ENCODE measurements around the gene ARL2.
"Not testable (repeated sequence)": the region's sequence is repeated elsewhere in the genome, so short reads cannot be mapped to it uniquely, and the experiment has no call there.

The ARL2 gene

GRCh38 chr11:65013888-65014725 is at the start of gene ARL2:
TSS of gene ARL2 (plus strand) at chr11:65014160. CDS start at chr11:65014208, 48 bp downstream.
- peak; percentile 89 for DNase-seq (ENCODE audit: low spot score)

- DNase-seq (ENCODE audit: low spot score): no peak
Observed at GRCh38 chr11:64967375-64967774, 46.6 kb upstream of the ARL2 start.

GRCh38 chr11:64969209-64969608 is 44.8 kb upstream of the ARL2 start:
- DNase-seq (ENCODE audit: low spot score): no peak

GRCh38 chr11:64970731-64971151 is 43.2 kb upstream of the ARL2 start:
- DNase-seq (ENCODE audit: low spot score): peak; percentile 40

GRCh38 chr11:64971421-64972233 is 42.3 kb upstream of the ARL2 start, which contains the start of gene MAJIN:
TSS of gene MAJIN (minus strand) at chr11:64972108. CDS start at chr11:64959405, 12,703 bp downstream.
- peak; percentile 89 for DNase-seq (ENCODE audit: low spot score)

- DNase-seq (ENCODE audit: low spot score): no peak
Observed at GRCh38 chr11:64974124-64974523, 39.8 kb upstream of the ARL2 start.

GRCh38 chr11:64976651-64977050 is 37.3 kb upstream of the ARL2 start:
- DNase-seq (ENCODE audit: low spot score): no peak

GRCh38 chr11:64983339-64983738 is 30.6 kb upstream of the ARL2 start:
- not testable (repeated sequence) for DNase-seq (ENCODE audit: low spot score)

GRCh38 chr11:64987998-64988854 is 25.7 kb upstream of the ARL2 start:
- no peak for DNase-seq (ENCODE audit: low spot score)

GRCh38 chr11:64989416-64989815 is 24.5 kb upstream of the ARL2 start:
- DNase-seq (ENCODE audit: low spot score): no peak

GRCh38 chr11:64990222-64990923 is 23.6 kb upstream of the ARL2 start:
- DNase-seq (ENCODE audit: low spot score): no peak

GRCh38 chr11:64994318-64994717 is 19.6 kb upstream of the ARL2 start:
- DNase-seq (ENCODE audit: low spot score): no peak

- no peak for DNase-seq (ENCODE audit: low spot score)
Observed at GRCh38 chr11:64996327-64996709, 17.6 kb upstream of the ARL2 start.

GRCh38 chr11:64996710-64997380 is 17.1 kb upstream of the ARL2 start, which contains the start of gene BATF2:
TSS of gene BATF2 (minus strand) at chr11:64996971. CDS start at chr11:64996914, 57 bp downstream.
- DNase-seq (ENCODE audit: low spot score): no peak

GRCh38 chr11:64998141-64998540 is 15.8 kb upstream of the ARL2 start:
- no peak for DNase-seq (ENCODE audit: low spot score)

GRCh38 chr11:64998690-64999431 is 15.1 kb upstream of the ARL2 start:
- DNase-seq (ENCODE audit: low spot score): peak; percentile 10

GRCh38 chr11:64999478-64999877 is 14.5 kb upstream of the ARL2 start:
- DNase-seq (ENCODE audit: low spot score): no peak

GRCh38 chr11:65002706-65003105 is 11.3 kb upstream of the ARL2 start:
- DNase-seq (ENCODE audit: low spot score): no peak

GRCh38 chr11:65003282-65003681 is 10.7 kb upstream of the ARL2 start:
- DNase-seq (ENCODE audit: low spot score): no peak

GRCh38 chr11:65003968-65004367 is 10.0 kb upstream of the ARL2 start:
- not testable (repeated sequence) for DNase-seq (ENCODE audit: low spot score)
